Testis (tissue), 3 donors: ENCODE results near the gene SPC25. TPM values are rescaled to one million over a fixed set of nuclear protein-coding genes. Genes with fewer than 3 reads are reported as not detected.

ENCODE experiments used
- DNase-seq: peaks from one replicate; pipeline ENCODE4 v3.0.0-alpha.2; 2019
- H3K27ac ChIP-seq, 2 donors: fragments of 200-600 bp; sonication (generic); one replicate each; pipeline ENCODE4 v1.5.1; 2019
- H3K27me3 ChIP-seq: fragments of 200-600 bp; sonication (generic); one replicate; pipeline ENCODE4 v1.5.1; 2019
- H3K36me3 ChIP-seq: fragments of 200-600 bp; sonication (generic); one replicate; pipeline ENCODE4 v1.5.1; 2017; ENCODE audit warnings: low read depth; ENCODE audit errors: missing control alignments
- H3K4me1 ChIP-seq: fragments of 200-600 bp; sonication (generic); one replicate; pipeline ENCODE4 v1.5.1; 2019
- H3K4me3 ChIP-seq, 2 donors: fragments of 200-600 bp; sonication (generic); one replicate each; pipeline ENCODE4 v1.5.1; 2017 to 2019
- H3K9me3 ChIP-seq: fragments of 200-600 bp; sonication (generic); one replicate; pipeline ENCODE4 v1.5.1; 2017
- CTCF ChIP-seq, 3 experiments: fragments of 450-650 bp in 2 of 3; fragments of 200-600 bp in 1 of 3; sonication (generic) in 1 of 3; IDR thresholded peaks; one replicate each; pipeline ENCODE4 v1.5.1; 2016 to 2019; ENCODE audit warnings: antibody characterized with exemption in 3 of 3, mild to moderate bottlenecking in 2 of 3, moderate library complexity in 1 of 3
- POLR2A ChIP-seq: fragments of 450-650 bp; IDR thresholded peaks from one replicate; pipeline ENCODE4 v1.6.1; 2017; ENCODE audit warnings: antibody characterized with exemption, mild to moderate bottlenecking, moderate library complexity
- WGBS, 2 donors: methylation state at CpG; one replicate each; pipeline ENCODE4 v1.1.5; 2018; 5-methylcytosine and 5-hydroxymethylcytosine counted together
- intact Hi-C: fragments of 100-400 bp; cut with DNase I; formaldehyde crosslinking; loops from one replicate; pipeline ENCODE4 v1.15.1; 2023; ENCODE audit warnings: low total_unique reads
- polyA plus RNA-seq: library from polyadenylated mRNA; stranded (reverse); fragments of 350-450 nt; fragmentation: Illumina TruSeq; extraction: RNeasy Lipid Tissue Mini Kit (QIAGEN cat#74804); gene quantifications from one replicate; pipeline ENCODE4 v1.2.3, GENCODE V29; 2014; ENCODE audit warnings: low read depth, low replicate concordance; ENCODE audit not compliant: insufficient read depth
- total RNA-seq, 2 donors: library from RNA; depleted of rRNA; stranded (reverse); fragments of >200 nt; gene quantifications; one replicate each; pipeline ENCODE4 v1.2.3, GENCODE V29; 2016

The SPC25 gene
- total and polyA plus RNA-seq, 3 donors from 2014 or later: 0.99 to 7.3 (median 3.7) TPM

- Histone ChIP-seq H3K27me3 (no peaks in the 10 kb centered on the region), H3K27ac (no peak overlapping the region), H3K4me1 (peaks cover 7% of the 10 kb centered on the region), H3K4me3 (no peak overlapping the region), H3K9me3 (no peaks in the 10 kb centered on the region), H3K36me3 (no peaks in the 10 kb centered on the region)
- TF ChIP-seq POLR2A (no peak), CTCF (IDR thresholded peaks at IDR 0.05) (no peak)
- whole genome bisulfite sequencing, 2 donors: 91 to 94% methylated on average over 5 of the region's 5 CpGs
- no peak for DNase-seq
- intact Hi-C loops: no loop called here
Observed at GRCh38 chr2:168854651-168855050, 35.6 kb downstream of the SPC25 start.

- H3K4me3 ChIP-seq: no peak overlapping the region
- H3K27ac ChIP-seq: no peak overlapping the region
- 96 to 100% methylated on average over 1 of the region's 1 CpG for WGBS, 2 donors
- TF ChIP-seq CTCF (IDR thresholded peaks at IDR 0.05) (no peak), POLR2A (no peak)
- H3K27me3 ChIP-seq: no peaks in the 10 kb centered on the region
- intact Hi-C loops: no loop called here
- no peaks in the 10 kb centered on the region for H3K9me3 ChIP-seq
- H3K4me1 ChIP-seq: peaks cover 12% of the 10 kb centered on the region
- no peak for DNase-seq
- no peaks in the 10 kb centered on the region for H3K36me3 ChIP-seq
Observed at GRCh38 chr2:168853471-168853870, 36.8 kb downstream of the SPC25 start.

- Histone ChIP-seq H3K4me1 (peaks cover 12% of the 10 kb centered on the region), H3K27ac (no peak overlapping the region), H3K4me3 (no peak overlapping the region), H3K9me3 (no peaks in the 10 kb centered on the region), H3K27me3 (no peaks in the 10 kb centered on the region), H3K36me3 (no peaks in the 10 kb centered on the region)
- no peak for TF ChIP-seq CTCF (IDR thresholded peaks at IDR 0.05)
- no peak for TF ChIP-seq POLR2A
- WGBS, 2 donors: 55 to 63% methylated on average over 3 of the region's 3 CpGs
- intact Hi-C loops: no loop called here
- no peak for DNase-seq
Observed at GRCh38 chr2:168852481-168852880, 37.7 kb downstream of the SPC25 start.

- H3K4me3 ChIP-seq: no peak overlapping the region
Observed at GRCh38 chr2:168851674-168852320, 38.4 kb downstream of the SPC25 start.

More at GRCh38 chr2:168851674-168852320, 38.4 kb downstream of the SPC25 start:
- Histone ChIP-seq H3K4me1 (peaks cover 12% of the 10 kb centered on the region), H3K36me3 (no peaks in the 10 kb centered on the region), H3K27ac (no peak overlapping the region), H3K27me3 (no peaks in the 10 kb centered on the region), H3K9me3 (no peaks in the 10 kb centered on the region)
- WGBS, 2 donors: 71 to 85% methylated on average over 5 of the region's 5 CpGs
- intact Hi-C loops: no loop called here
- DNase-seq: peak; percentile 73
- TF ChIP-seq POLR2A: no peak
- no peak for TF ChIP-seq CTCF (IDR thresholded peaks at IDR 0.05)
